ENCODE measurements around the gene TCF7L2. TPM values are rescaled to one million over a fixed set of nuclear protein-coding genes. Genes with fewer than 3 reads are reported as not detected.

The TCF7L2 gene
- total RNA-seq, 3 donors from 2014 or later = 33.1 to 44.2 (median 34.1) TPM

- intact Hi-C loops (cut with DNase I; ENCODE audit: low total_unique reads) = no loop called here
Observed at GRCh38 chr10:112970021-112970420, 20.0 kb downstream of the TCF7L2 start.

GRCh38 chr10:112972606-112973005 lies 22.6 kb downstream of the TCF7L2 start:
- Histone ChIP-seq H3K27ac (peak overlapping the region in 1 of 2 donors; percentile 40), H3K27me3 (no peaks in the 10 kb centered on the region), H3K9me3 (no peaks in the 10 kb centered on the region), H3K4me3 (no peak overlapping the region), H3K36me3 (no peaks in the 10 kb centered on the region), H3K4me1 (peaks cover 0 to 3% of the 10 kb centered on the region in 2 donors)
- TF ChIP-seq POLR2A (IDR thresholded peaks at IDR 0.05) = no peak
- no peak for TF ChIP-seq CTCF (IDR thresholded peaks at IDR 0.05)
- no peak for TF ChIP-seq POLR2AphosphoS5 (IDR thresholded peaks at IDR 0.05)
- no peak for DNase-seq (ENCODE audit: low spot score in 2 of 2)
- intact Hi-C loops (cut with DNase I; ENCODE audit: low total_unique reads) = no loop called here

More at GRCh38 chr10:112970021-112970420, 20.0 kb downstream of the TCF7L2 start:
- DNase-seq (ENCODE audit: low spot score in 2 of 2) = no peak
- H3K4me3 ChIP-seq = no peak overlapping the region
- H3K27me3 ChIP-seq = no peaks in the 10 kb centered on the region
- H3K27ac ChIP-seq = peak overlapping the region in 1 of 2 donors; percentile 26
- H3K9me3 ChIP-seq = no peaks in the 10 kb centered on the region
- H3K4me1 ChIP-seq = peaks cover 3 to 6% of the 10 kb centered on the region in 2 donors
- no peak for TF ChIP-seq POLR2A (IDR thresholded peaks at IDR 0.05)
- TF ChIP-seq CTCF (IDR thresholded peaks at IDR 0.05) = no peak
- no peak for TF ChIP-seq POLR2AphosphoS5 (IDR thresholded peaks at IDR 0.05)
- no peaks in the 10 kb centered on the region for H3K36me3 ChIP-seq

DNA sequence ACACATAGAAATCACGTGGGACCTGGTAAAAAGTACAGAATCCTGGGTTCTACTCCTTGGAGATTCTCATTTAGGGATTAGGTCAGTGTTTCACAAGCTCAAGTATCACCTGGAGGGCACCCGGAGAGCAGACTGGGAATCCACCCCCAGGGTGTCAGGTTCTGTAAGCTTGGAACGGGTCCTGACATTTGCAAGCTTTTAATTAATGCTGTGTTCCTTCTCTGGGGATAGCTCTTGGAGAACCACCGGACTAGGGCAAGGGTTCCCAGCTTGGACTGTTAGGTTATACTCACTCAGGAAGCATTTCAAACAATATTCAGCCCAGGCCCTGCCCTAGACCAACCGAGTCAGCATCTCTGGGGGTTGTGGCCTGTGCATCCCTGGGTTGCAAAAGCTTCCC lies 23.0 kb downstream of the TCF7L2 start:
- Histone ChIP-seq H3K9me3 (no peaks in the 10 kb centered on the region), H3K27ac (peak overlapping the region in 1 of 2 donors; percentile 40), H3K27me3 (no peaks in the 10 kb centered on the region), H3K36me3 (no peaks in the 10 kb centered on the region), H3K4me1 (peaks cover 0 to 3% of the 10 kb centered on the region in 2 donors), H3K4me3 (no peak overlapping the region)
- intact Hi-C loops (cut with DNase I; ENCODE audit: low total_unique reads) = no loop called here
- no peak for DNase-seq (ENCODE audit: low spot score in 2 of 2)
- TF ChIP-seq POLR2A (IDR thresholded peaks at IDR 0.05) (no peak), CTCF (IDR thresholded peaks at IDR 0.05) (no peak), POLR2AphosphoS5 (IDR thresholded peaks at IDR 0.05) (no peak)

GRCh38 chr10:112973805-112974204 lies 23.8 kb downstream of the TCF7L2 start:
- H3K4me1 ChIP-seq = peaks cover 0 to 3% of the 10 kb centered on the region in 2 donors
- H3K27ac ChIP-seq = no peak overlapping the region
- intact Hi-C loops (cut with DNase I; ENCODE audit: low total_unique reads) = no loop called here
- H3K4me3 ChIP-seq = no peak overlapping the region
- TF ChIP-seq POLR2A (IDR thresholded peaks at IDR 0.05) (no peak), POLR2AphosphoS5 (IDR thresholded peaks at IDR 0.05) (no peak), CTCF (IDR thresholded peaks at IDR 0.05) (no peak)
- H3K36me3 ChIP-seq = no peaks in the 10 kb centered on the region
- no peak for DNase-seq (ENCODE audit: low spot score in 2 of 2)
- no peaks in the 10 kb centered on the region for H3K27me3 ChIP-seq
- no peaks in the 10 kb centered on the region for H3K9me3 ChIP-seq

- Histone ChIP-seq H3K9me3 (no peaks in the 10 kb centered on the region), H3K27me3 (no peaks in the 10 kb centered on the region), H3K36me3 (no peaks in the 10 kb centered on the region), H3K27ac (no peak overlapping the region), H3K4me3 (no peak overlapping the region), H3K4me1 (peaks cover 0 to 3% of the 10 kb centered on the region in 2 donors)
- intact Hi-C loops (cut with DNase I; ENCODE audit: low total_unique reads) = no loop called here
- DNase-seq (ENCODE audit: low spot score in 2 of 2) = no peak
- TF ChIP-seq POLR2AphosphoS5 (IDR thresholded peaks at IDR 0.05) (no peak), CTCF (IDR thresholded peaks at IDR 0.05) (no peak), POLR2A (IDR thresholded peaks at IDR 0.05) (no peak)
Observed at GRCh38 chr10:112977426-112977898, 27.4 kb downstream of the TCF7L2 start.
